Neural progenitor cell (in vitro differentiated cells): Measurements from ENCODE around the gene TRAPPC10.

ENCODE experiments used
- EZH2 ChIP-seq: fragments of 200-600 bp; sonication (generic); IDR thresholded peaks from 2 replicates; pipeline ENCODE4 v1.6.1; 2017; ENCODE audit warnings: antibody characterized with exemption, mild to moderate bottlenecking, moderate library complexity
- EZH2phosphoT487 ChIP-seq: fragments of 200-600 bp; sonication (generic); IDR thresholded peaks from 2 replicates; pipeline ENCODE4 v1.6.1; 2017; ENCODE audit warnings: antibody characterized with exemption
- TF ChIP-seq, protein P1 (sequence below): fragments of 200-600 bp; sonication (generic); IDR thresholded peaks from 2 replicates; pipeline ENCODE4 v1.5.1; 2017; ENCODE audit warnings: antibody characterized with exemption, mild to moderate bottlenecking

DNA sequence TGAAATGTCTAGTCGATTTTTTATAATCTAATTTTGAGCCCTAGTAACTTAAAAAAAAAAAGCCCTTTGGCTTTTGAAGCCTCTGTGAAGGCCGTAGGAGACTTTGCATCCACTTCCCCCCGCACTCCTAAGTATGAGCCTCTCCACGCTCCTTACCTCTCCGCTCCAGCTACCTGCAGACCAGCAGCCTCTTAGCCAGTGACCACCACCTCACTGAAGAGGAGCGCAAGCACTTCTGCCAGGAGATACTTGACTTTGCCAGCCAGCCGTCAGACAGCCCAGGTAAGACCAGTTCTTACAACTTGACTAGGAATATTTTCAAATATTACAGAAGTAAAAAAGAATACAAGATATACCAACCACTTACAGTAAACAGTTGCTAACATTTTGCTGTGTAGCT, 67.7 kb downstream of the TRAPPC10 start:
- TF ChIP-seq, protein P1, sequence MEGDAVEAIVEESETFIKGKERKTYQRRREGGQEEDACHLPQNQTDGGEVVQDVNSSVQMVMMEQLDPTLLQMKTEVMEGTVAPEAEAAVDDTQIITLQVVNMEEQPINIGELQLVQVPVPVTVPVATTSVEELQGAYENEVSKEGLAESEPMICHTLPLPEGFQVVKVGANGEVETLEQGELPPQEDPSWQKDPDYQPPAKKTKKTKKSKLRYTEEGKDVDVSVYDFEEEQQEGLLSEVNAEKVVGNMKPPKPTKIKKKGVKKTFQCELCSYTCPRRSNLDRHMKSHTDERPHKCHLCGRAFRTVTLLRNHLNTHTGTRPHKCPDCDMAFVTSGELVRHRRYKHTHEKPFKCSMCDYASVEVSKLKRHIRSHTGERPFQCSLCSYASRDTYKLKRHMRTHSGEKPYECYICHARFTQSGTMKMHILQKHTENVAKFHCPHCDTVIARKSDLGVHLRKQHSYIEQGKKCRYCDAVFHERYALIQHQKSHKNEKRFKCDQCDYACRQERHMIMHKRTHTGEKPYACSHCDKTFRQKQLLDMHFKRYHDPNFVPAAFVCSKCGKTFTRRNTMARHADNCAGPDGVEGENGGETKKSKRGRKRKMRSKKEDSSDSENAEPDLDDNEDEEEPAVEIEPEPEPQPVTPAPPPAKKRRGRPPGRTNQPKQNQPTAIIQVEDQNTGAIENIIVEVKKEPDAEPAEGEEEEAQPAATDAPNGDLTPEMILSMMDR, result no peak
- no peak for TF ChIP-seq EZH2
- no peak for TF ChIP-seq EZH2phosphoT487
